NCI-H2107 (cell line): ENCODE measurements around the gene CFAP77.
A peak's percentile ranks its signal among the peaks of the same experiment; 100 is the strongest.

ENCODE experiments used
- DNase-seq: peaks from one replicate; lab custom pipeline; 2025; lab: John Stamatoyannopoulos, UW

Gene CFAP77

GRCh38 chr9:132408521-132408920 lies 1.5 kb upstream of the CFAP77 start:
- DNase-seq = no peak

DNA sequence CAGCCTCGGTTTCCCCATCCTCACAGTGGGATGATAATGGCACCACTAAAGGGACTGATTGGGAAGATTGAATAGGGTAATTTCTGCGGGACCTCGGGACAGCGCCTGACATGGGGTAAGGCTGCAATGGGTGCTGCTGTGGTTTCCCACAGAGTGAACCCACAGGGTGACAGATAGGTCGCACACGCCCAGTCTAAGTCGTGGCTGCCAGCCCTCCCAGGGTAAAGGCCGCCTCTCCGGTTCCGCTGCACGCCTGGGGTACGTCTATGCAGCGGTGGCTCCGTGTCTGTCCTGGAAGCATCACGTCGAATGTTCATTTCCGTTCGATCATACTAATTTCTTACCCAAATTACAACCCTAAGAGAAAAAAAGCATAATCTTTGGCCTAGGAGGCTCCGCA lies 631 bp downstream of the CFAP77 start:
- no peak for DNase-seq

DNA sequence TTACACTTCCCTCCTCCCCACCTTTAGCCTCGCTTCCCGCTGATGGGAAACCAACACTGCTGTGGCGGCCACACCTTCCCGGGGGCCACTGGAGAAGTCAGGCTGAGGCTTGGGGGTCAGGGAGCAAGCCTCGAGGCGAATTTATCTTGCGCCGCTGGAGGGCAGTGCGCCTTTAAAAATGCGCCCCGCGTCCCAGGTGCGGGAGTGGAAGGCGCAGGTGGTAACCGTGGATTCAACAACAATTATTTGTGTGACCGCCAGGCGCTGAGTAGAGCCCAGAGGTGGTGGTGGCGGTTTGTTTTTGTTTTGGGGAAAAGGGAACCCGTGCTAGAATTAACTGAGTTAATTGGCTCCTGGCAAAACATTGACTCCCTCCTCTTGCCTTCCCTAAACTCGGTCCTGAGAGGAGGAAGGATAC lies 1.1 kb downstream of the CFAP77 start:
- peak; percentile 86 for DNase-seq

GRCh38 chr9:132412089-132412488 lies 2.1 kb downstream of the CFAP77 start:
- no peak for DNase-seq

DNA sequence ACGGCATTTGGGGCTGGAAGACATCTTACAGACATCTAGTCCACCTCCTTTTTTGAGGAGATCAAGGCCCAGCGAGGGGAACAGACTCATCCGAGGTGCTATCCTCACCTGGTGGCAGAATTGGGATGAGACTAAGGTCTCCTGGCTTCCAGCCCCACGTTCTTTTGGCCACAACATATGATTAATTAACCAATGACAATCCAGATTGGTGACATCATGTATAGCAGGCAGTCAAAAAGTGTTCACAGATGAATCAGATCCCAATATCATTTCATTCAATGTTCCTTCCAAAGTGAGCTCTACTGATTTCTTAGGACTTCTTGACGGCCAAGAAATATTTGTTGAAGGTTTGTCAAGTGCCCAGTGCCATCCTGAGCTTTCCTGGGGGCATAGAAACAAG lies 3.9 kb downstream of the CFAP77 start:
- no peak for DNase-seq

DNA sequence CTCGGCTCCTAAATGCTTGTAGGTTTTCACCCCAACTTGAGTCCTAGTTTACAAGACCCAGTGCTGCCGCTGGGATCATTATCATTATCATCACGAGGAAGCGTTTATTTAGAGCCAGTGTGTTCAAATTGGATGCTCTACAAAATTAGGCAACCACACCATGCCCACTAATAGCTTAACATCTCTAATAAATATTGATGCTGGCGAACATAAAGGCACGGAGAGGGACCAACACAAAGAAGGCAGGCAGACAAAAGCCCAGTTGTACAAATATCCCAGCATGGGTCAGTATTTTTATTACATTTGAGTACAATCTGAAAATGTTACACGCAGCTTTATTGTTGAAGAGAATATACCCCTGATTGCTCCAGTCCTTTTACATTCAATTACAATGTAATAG lies 4.7 kb downstream of the CFAP77 start:
- no peak for DNase-seq

DNA sequence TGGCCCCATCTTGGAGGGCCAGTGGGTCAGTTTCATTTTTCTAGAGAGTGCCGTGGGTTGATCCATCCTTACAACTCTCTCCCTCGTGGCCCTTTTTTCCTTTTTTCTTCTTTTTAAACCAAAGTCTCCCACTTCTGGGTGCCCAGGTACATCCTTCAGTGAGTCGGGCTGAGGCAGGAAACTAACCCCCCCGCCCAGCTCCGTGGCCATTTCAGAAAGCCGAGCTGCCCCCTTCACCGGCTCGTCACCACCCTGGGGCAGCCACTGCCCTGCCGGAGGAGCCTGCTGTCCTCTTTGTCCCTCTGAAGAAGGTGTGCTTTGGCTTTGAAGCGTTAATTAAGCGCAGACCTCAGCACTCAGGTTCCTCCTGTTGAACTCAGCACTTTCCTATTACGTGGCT lies 5.2 kb downstream of the CFAP77 start:
- no peak for DNase-seq

GRCh38 chr9:132418726-132419363 lies 8.8 kb downstream of the CFAP77 start:
- no peak for DNase-seq

GRCh38 chr9:132422574-132422973 lies 12.6 kb downstream of the CFAP77 start:
- DNase-seq = no peak

- no peak for DNase-seq
Observed at GRCh38 chr9:132423503-132423902, 13.5 kb downstream of the CFAP77 start.

GRCh38 chr9:132424857-132425674 lies 15.1 kb downstream of the CFAP77 start:
- DNase-seq = no peak

DNA sequence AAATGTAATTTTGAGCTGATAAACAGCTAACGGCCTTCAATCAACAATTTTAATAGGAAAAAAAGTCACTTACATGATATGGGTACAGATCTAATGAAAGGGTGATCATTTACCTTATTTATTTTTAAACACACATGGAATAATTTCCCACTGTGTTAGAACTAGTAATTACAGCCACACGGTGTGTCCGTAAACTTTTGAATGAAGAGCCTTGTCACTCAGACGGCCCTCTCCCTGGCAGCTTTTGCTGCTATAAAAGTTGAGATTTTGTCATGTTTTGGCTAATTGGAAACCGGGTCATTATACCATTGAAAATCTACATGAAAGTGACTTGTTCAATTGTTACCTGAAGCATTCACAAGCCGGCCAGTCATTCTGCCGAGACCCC lies 15.7 kb downstream of the CFAP77 start:
- no peak for DNase-seq

GRCh38 chr9:132426639-132427414 lies 16.8 kb downstream of the CFAP77 start:
- DNase-seq = no peak

DNA sequence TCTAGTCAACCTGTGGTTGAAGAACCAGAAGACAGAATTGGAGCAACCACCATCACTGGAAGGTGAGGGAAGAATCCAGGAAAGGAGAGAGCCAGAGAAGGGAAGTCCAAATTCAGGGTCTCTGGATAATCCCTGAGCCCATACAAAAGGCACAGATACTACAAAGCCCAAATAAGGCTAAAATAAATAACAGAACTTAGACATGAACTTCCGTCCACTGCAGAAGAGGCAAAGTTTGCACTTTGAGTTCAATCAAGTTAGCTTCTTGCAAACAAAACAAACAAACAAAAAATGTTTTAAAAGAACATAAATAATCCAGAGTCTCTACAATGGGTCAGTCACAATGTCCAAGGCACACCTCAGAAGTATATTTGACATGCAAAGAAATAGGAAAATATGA lies 21.0 kb downstream of the CFAP77 start:
- no peak for DNase-seq

GRCh38 chr9:132434881-132435280 lies 24.9 kb downstream of the CFAP77 start:
- no peak for DNase-seq

DNA sequence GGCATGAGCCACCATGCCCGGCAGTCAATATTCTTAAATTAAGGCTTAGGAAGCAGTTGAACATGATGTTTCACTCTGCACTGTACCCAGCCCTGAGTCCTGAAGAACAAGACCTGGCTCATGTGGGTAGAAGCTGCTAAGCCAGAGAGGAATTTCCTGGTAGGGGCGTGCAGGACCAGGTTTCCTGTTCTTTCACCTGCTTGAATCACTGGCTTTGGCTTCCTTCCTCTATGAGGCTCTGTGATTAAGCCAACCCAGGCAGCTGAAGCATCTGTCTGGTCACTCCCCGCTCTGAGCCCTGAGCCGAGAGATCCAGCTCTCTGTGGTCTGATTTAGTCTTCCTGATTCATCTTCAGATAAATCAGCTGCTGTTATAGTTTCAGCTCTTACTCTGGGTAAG lies 29.1 kb downstream of the CFAP77 start:
- no peak for DNase-seq

DNA sequence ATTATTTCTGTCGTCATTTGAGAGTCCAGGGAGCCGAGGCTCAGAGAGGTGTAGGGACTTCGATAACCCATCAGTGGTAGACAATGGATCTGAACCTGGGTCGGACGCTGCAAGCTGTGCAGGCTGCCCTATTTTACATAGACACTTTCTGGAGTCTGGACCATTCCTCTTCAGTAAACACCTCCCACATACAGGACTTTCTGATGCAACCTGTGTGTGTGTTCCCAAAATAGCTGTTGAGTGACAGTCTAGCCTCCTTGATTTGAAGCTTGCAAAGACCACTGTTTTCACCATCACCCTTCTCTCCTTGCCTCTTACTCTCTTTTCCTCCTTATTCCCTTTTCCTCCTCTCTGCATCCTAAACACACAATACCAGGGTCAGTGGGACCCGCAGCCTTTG lies 30.7 kb downstream of the CFAP77 start:
- no peak for DNase-seq

GRCh38 chr9:132441404-132441803 lies 31.4 kb downstream of the CFAP77 start:
- DNase-seq = no peak

GRCh38 chr9:132443951-132444607 lies 34.1 kb downstream of the CFAP77 start:
- DNase-seq = no peak

DNA sequence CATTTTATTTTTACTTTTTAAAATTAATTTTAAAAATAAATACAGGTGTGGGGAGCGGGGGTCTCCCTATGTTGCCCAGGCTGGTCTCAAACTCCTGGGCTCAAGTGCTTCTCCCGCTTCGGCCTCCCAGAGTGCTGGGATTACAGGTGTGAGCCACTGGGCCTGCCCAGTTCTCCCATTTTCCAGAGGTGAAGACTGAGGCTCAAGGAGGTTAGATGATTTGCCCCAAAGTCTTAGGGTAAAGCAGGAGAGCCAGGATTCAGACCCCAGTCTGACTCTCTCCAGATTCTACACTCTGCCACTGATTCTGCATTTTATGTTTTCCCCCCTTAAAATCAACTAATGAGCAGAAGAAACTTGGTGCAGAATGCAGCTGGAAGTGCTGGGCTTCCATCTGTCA lies 36.9 kb downstream of the CFAP77 start:
- DNase-seq = no peak

DNA sequence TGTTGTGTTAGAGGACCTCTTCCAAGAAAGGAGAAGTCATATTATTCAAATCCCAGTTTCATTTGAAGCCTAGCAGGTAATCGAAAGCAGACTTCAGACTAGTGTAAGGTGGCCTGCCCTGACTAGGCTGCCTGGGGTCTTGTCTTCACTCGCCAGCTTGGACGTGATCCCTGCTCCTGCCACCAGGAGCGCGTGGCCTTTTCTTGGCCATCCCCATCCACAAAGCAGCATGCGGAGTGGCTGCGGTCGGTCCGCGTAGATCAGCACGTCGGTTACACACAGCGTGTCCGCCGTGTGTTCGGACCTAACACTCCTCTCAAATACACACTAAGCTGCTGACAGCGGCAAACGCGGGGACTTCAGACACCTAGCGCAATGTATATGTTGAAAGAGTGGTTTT lies 37.3 kb downstream of the CFAP77 start:
- DNase-seq = no peak

- DNase-seq = no peak
Observed at GRCh38 chr9:132447902-132448301, 37.9 kb downstream of the CFAP77 start.
